Left hindlimb (tissue), 1 donor: ENCODE data around the gene PCCA.
"Not testable (repeated sequence)": the region's sequence is repeated elsewhere in the genome, so short reads cannot be mapped to it uniquely, and the experiment has no call there.

Source experiments
- DNase-seq: peaks from one replicate; pipeline ENCODE4 v3.0.0-alpha.2; 2018

Gene PCCA

GRCh38 chr13:100141461-100141961 lies 52.6 kb downstream of the PCCA start:
- not testable (repeated sequence) for DNase-seq

DNA sequence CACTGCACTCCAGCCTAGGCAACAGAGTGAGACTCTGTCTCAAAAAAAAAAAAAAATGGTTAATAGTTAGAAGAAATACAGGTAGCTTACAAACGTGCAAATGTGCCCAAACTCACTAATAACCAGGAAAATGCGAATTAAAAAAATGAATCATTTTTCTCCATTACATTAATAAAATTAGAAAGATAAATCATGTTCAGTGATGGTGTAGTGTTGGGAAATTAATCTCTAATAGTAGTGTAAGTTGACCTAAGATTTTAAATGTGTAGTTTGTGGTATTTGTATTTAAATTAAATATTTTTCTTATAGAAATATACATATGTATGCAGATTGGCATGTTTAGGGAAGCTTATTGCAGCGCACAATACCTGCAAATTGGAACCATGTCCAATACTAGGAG lies 57.6 kb downstream of the PCCA start:
- no peak for DNase-seq

DNA sequence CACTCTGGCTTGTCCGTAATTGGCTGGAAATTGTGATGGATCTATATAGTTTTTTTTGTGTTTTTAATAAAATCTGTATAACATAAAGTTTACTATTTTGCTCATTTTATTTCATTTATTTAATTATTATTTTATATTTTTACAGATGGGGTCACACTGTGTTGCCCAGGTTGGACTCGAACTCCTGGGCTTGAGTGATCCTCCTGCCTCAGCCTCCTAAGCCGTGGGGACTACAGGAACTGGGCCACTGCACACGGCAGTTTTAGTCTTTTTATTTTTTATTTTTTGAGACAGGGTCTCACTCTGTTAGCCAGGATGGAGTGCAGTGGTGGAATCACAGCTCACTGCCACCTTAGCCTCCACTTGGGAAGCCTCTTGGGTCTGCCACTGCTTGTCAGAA lies 58.9 kb downstream of the PCCA start:
- no peak for DNase-seq

DNA sequence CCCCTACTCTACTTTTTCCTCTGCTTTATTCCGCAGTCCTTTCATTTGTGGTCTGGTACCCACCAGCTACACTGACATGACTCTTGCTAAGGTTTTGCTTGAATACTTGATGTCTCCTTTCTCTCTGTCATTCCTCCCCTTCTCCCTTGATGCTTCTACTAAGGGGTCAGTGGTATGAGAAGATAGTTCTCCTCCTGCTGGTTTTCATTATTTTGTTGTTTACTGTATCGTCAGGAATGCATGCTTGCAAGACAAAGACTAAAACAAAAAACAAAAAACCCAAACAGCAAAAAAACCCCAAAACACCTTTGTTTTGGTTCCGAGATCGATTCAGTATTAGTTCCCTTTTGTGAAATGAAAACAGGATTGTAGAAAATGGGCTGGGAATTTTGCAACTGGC lies 59.5 kb downstream of the PCCA start:
- DNase-seq, result no peak

- no peak for DNase-seq
Measured at GRCh38 chr13:100149389-100149788, 60.5 kb downstream of the PCCA start.

DNA sequence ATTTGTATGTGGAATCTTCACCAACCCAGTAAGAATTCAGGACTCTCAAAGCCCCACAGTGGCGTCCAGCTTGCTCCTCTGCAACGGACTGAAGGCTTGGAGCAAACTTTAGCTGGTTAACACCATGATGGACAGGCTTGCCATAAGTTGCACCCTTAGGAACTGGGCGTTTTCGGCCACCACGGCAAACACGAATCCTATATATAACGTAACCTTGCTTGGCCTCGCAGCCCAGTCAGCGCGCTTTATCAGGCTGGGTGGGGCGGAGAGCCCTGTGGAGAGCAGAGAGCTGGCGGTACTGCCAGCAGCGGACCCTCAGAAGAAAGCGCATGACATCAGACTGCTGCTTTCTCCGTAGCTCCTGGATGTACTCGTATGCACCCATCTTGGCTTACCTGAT lies 61.8 kb downstream of the PCCA start:
- not testable (repeated sequence) for DNase-seq

DNA sequence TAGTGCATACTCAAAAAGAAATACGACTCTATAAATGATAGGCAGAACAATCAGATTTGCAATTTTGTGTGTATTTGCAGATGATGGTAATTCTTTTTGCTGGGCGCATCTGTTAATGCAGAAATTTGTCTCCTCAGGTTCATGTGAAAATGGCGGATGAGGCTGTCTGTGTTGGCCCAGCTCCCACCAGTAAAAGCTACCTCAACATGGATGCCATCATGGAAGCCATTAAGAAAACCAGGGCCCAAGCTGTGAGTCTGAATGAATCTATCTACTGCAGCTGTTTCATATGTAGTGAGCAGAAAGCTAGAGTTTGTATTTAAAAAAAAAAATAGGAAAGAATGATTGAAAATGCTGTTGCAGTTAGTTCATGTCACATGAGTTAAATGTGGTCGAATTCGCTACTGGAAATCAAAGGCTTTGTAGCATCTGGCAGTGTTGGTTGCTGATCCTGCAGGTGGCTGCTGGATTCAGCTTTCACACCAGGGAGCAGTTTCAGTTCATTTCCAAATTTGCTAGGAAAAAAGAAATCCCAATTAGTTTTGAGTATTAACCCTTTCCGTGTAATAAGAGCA lies 66.0 kb downstream of the PCCA start:
- DNase-seq, result no peak

GRCh38 chr13:100156788-100157187 lies 67.9 kb downstream of the PCCA start:
- no peak for DNase-seq

GRCh38 chr13:100158569-100158968 lies 69.7 kb downstream of the PCCA start:
- no peak for DNase-seq

GRCh38 chr13:100159584-100159983 lies 70.7 kb downstream of the PCCA start:
- DNase-seq, result no peak

GRCh38 chr13:100160450-100160849 lies 71.6 kb downstream of the PCCA start:
- DNase-seq, result no peak

GRCh38 chr13:100163375-100163774 lies 74.5 kb downstream of the PCCA start:
- no peak for DNase-seq

GRCh38 chr13:100173203-100173602 lies 84.3 kb downstream of the PCCA start:
- DNase-seq, result no peak

DNA sequence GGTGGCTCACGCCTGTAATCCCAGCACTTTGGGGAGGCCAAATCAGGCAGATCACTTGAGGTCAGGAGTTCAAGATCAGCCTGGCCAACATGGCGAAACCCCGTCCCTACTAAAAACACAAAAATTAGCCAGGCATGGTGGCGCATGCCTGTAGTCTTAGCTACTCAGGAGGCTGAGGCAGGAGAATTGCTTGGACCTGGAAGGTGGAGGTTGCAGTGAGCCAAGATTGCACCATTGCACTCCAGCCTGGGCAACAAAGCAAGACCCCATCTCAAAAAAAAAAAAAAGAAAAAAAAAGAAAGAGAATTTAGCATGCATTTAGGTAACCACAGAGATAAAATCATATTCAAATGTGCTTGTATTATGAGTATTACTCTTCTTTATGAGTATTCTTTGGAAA lies 85.6 kb downstream of the PCCA start:
- DNase-seq, result not testable (repeated sequence)

DNA sequence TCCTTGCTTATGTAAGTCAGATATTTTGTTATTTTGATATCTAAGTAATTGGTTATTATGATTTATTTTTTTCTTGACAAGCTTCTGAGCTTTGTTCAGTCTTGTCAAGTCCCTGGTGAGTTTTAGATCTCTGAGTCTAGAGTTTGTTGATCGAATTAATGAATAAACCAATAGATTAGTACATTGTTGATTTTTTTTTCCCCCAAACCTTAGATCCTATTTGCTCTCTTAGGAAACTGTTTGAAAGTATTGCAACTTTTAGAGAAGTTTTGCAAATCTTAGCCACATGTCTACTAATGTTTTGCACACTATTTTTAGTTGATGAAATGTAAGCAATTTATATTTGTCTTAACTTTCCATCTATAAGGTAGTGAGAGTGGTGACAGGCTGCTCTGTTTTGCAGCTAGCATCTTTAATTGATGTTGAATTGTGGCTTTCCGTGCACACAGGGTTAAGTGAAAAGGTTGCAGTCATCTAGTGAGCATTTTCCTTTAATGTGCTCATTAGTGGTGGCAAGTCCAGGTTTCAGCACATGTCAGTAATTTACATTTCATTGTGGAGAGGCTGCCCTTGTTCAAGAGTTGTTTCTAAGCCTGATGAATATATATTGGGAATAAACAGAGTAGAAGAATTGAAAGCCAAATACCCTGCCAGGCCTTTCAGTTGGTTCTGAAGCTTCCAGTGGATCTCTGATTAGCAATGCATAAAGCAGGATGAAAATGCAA lies 86.3 kb downstream of the PCCA start:
- DNase-seq, result no peak

DNA sequence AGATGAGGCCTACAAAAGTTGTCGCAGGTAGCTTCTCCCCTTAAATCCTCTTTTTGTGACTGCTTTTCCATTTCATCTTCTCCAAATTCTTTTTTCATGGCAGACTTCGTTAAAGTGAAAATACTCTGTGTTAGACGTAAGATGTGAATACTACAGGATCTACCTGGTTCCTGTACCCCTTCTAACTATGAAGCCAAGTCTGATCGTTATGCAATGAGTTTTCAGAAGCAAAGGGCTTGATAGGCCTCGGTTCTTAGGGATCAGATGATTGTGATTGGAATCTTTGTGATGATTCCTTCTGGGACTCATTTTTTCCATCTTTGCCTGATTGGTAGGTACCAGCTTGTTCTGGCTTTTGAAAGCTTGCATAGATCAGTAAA lies 86.9 kb downstream of the PCCA start:
- DNase-seq, result no peak

- no peak for DNase-seq
Measured at GRCh38 chr13:100176801-100177400, 88.0 kb downstream of the PCCA start.

GRCh38 chr13:100178309-100178708 lies 89.4 kb downstream of the PCCA start:
- no peak for DNase-seq

DNA sequence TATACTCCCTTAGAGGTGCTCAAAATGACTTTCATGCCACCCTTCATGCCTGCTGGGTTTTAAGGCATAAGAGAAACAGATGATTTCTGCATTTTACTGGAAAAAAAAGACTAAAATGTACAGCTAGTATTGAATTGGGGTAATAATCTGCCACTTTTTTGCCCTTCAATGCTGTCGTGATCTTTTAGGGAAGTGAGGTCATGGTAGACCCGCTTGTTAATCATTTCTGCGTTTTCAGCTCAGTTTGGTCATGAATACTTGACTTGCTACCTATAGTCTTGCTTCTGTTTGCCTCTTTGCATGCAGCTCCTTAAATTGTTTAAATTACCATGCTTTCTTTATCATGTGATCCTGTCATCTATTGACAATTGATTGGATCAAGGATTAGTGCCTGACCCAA lies 90.4 kb downstream of the PCCA start:
- DNase-seq, result no peak

DNA sequence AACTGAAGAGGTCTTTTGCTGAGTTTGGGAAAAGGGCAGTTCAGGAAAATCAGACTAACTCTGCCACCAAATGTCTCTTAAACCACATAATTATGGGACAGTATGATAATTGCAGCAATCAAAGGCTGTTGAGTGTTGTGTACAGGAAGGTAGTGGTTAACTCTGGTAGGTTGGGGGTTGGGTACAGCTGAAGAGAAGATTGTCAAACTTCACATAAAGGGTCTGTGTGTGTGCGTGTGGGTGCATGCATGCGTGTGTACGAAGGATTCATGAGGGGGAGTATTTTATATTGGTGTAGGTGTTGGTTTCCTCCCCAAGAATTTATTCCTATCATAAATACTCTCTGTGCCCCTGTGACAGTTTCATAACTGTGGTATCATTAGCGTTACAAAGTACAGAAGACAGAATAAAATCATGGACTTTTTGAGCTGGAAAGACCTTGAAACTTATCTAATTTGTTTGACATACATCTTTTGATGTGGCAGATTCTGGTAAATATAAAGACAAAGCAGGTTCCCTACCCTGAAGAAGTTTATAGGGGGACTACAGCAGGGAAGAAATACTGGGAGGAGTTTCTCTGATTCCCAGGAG lies 94.1 kb downstream of the PCCA start:
- no peak for DNase-seq

DNA sequence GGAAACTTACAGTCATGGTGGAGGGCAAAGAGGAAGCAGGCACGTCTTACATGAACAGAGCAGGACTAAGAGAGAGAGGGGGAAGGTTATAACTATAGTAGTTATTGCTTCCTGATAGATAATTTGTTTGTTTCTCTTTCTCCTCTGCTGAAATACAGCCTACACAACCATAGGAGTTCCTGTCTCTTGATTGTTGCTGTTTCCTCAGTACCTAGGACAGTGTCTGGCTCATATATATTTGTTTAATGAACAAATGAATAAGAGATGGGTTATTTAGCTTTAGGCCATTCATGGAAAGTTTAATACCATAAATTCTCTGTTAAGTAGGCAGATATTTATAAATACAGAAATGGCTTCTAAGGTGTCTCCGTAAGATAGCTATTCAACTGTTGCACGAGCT lies 95.2 kb downstream of the PCCA start:
- no peak for DNase-seq

DNA sequence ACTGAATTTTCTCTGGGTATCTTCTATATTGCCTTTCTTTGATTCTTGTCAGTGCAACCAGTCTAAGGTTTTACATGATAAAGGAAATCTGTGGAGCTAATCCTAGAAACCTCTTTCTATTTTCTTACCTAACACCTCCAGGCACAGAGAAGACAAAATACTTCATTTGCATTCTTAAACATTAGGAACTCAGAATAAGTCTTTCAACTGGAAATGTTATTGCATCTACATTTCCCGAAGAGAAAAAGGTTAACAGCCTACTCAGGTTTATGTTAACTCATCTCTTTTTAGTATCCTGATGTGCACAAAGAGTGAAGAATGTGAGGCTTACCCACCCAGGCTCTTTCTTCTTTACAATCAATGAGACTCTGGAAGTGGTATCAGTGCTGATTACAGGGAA lies 106.7 kb downstream of the PCCA start:
- no peak for DNase-seq

DNA sequence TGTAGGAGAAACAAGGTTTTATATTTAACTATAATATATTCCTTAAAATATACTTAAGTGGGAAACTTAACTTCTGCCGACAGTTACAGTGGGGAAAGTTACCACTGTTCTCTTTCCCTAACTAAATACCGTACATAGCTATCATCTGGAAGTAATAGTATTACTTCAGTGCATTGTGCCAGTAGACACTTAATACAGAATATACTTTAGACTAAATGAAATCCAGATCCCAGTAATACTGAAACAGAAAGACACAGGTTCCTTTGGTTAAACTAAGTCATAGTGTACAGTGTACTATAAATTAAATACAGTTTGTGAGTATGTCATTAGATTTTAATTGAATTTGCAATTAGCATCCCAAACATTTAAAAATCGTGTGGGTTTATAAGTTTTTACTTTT lies 107.5 kb downstream of the PCCA start:
- DNase-seq, result no peak

DNA sequence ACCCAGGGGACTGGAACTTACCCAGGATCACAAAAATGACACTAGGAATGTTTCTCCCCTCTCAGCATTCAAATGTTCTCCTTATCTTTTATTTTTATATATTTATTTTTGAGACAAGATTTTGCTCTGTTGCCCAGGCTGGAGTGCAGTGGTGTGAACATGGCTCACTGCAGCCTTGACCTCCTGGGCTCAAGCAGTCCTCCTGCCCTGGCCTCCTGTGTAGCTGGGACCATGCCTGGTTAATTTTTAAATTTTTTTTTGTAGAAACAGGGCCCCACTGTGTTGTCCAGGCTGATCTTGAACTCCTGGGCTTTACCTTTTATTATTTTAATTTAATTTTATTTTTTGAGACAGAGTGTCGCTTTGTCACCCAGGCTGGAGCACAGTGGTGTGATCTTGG lies 108.2 kb downstream of the PCCA start:
- DNase-seq, result no peak
